Endothelial cell (in vitro differentiated cells): Measurements from ENCODE around the gene EGR1. TPM values are rescaled to one million over a fixed set of nuclear protein-coding genes. Genes with fewer than 3 reads are reported as not detected.

Source experiments
- DNase-seq: peaks from one replicate; pipeline ENCODE4 v3.0.0; 2021; ENCODE audit warnings: low spot score
- H3K27ac Mint-ChIP-seq: one replicate; pipeline ENCODE4 v1.8.0; 2021; ENCODE audit warnings: mixed read lengths, inconsistent platforms; ENCODE audit not compliant: unreplicated experiment
- H3K27me3 Mint-ChIP-seq: one replicate; pipeline ENCODE4 v1.8.0; 2021; ENCODE audit warnings: mild to moderate bottlenecking, moderate library complexity, mixed read lengths, inconsistent platforms; ENCODE audit not compliant: unreplicated experiment
- H3K36me3 Mint-ChIP-seq: one replicate; pipeline ENCODE4 v1.8.0; 2021; ENCODE audit warnings: mild to moderate bottlenecking, low read depth, mixed read lengths, inconsistent platforms; ENCODE audit not compliant: unreplicated experiment
- H3K4me1 Mint-ChIP-seq: one replicate; pipeline ENCODE4 v1.8.0; 2021; ENCODE audit warnings: mild to moderate bottlenecking, mixed read lengths, inconsistent platforms; ENCODE audit not compliant: unreplicated experiment
- H3K4me3 Mint-ChIP-seq: one replicate; pipeline ENCODE4 v1.8.0; 2021; ENCODE audit warnings: mild to moderate bottlenecking, mixed read lengths, inconsistent platforms; ENCODE audit not compliant: unreplicated experiment
- H3K9me3 Mint-ChIP-seq: one replicate; pipeline ENCODE4 v1.8.0; 2021; ENCODE audit warnings: mixed read lengths, inconsistent platforms; ENCODE audit not compliant: unreplicated experiment
- CTCF ChIP-seq: fragments of 200-600 bp; sonication (generic); IDR thresholded peaks from one replicate; pipeline ENCODE4 v1.5.0; 2021; ENCODE audit warnings: antibody characterized with exemption; ENCODE audit not compliant: unreplicated experiment
- total RNA-seq: library from RNA; stranded (reverse); fragmentation: NEBNext Ultra II Directional; extraction: Animal tissue kit (Norgen Biotek cat#: 25700); gene quantifications from one replicate; pipeline ENCODE4 v1.2.1, GENCODE V29; 2021; ENCODE audit not compliant: unreplicated experiment

Gene EGR1
- total RNA-seq, 1 donor from 2014 or later, result 2.1 TPM

- Mint-ChIP-seq H3K27me3 (peaks cover 9% of the 10 kb centered on the region), H3K4me1 (peaks cover 26% of the 10 kb centered on the region), H3K4me3 (peak within 1 kb of the TSS; percentile 92), H3K9me3 (no peaks in the 10 kb centered on the region), H3K27ac (peak within 1 kb of the TSS; percentile 76), H3K36me3 (peaks cover 32% of the 10 kb centered on the region)
- DNase-seq, result peak; percentile 65
- TF ChIP-seq CTCF, result no peak
Observed at GRCh38 chr5:138438724-138439476, 26.4 kb upstream of the EGR1 start, which contains the start of gene REEP2. REEP2 (plus strand) TSS chr5:138439057; CDS start chr5:138439209, 152 bp downstream.

GRCh38 chr5:138439477-138440158 is 25.7 kb upstream of the EGR1 start:
- no peak for DNase-seq
- Mint-ChIP-seq H3K4me1 (peaks cover 26% of the 10 kb centered on the region), H3K9me3 (no peaks in the 10 kb centered on the region), H3K27me3 (peaks cover 9% of the 10 kb centered on the region), H3K27ac (no peak overlapping the region), H3K36me3 (peaks cover 28% of the 10 kb centered on the region), H3K4me3 (peak overlapping the region; percentile 91)
- no peak for TF ChIP-seq CTCF

- H3K4me3 Mint-ChIP-seq, result peak overlapping the region; percentile 91
- H3K27ac Mint-ChIP-seq, result no peak overlapping the region
- no peaks in the 10 kb centered on the region for H3K9me3 Mint-ChIP-seq
- TF ChIP-seq CTCF, result no peak
- DNase-seq, result no peak
- H3K36me3 Mint-ChIP-seq, result peaks cover 24% of the 10 kb centered on the region
- H3K4me1 Mint-ChIP-seq, result peaks cover 26% of the 10 kb centered on the region
- H3K27me3 Mint-ChIP-seq, result peaks cover 9% of the 10 kb centered on the region
Observed at GRCh38 chr5:138440159-138441073, 24.9 kb upstream of the EGR1 start.

- Mint-ChIP-seq H3K27ac (no peak overlapping the region), H3K27me3 (peaks cover 9% of the 10 kb centered on the region), H3K4me3 (no peak overlapping the region), H3K9me3 (no peaks in the 10 kb centered on the region), H3K36me3 (peaks cover 17% of the 10 kb centered on the region), H3K4me1 (peaks cover 26% of the 10 kb centered on the region)
- no peak for DNase-seq
- no peak for TF ChIP-seq CTCF
Observed at GRCh38 chr5:138441221-138441620, 24.1 kb upstream of the EGR1 start.
